GM12872 (cell line): ENCODE data around the gene PRR9.

Source experiments
- TF ChIP-seq, protein P1 (sequence below): IDR thresholded peaks from 3 replicates; pipeline ENCODE4 v1.5.1; 2011; ENCODE audit warnings: low read depth, mild to moderate bottlenecking, low read length, moderate library complexity; ENCODE audit not compliant: insufficient read depth

PRR9 gene, protein sequence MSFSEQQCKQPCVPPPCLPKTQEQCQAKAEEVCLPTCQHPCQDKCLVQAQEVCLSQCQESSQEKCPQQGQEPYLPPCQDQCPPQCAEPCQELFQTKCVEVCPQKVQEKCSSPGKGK

GRCh38 chr1:153217212-153217611, at the start of gene PRR9:
PRR9 (plus strand) TSS chr1:153217584; CDS start chr1:153218145, 561 bp downstream.
- TF ChIP-seq, protein P1, sequence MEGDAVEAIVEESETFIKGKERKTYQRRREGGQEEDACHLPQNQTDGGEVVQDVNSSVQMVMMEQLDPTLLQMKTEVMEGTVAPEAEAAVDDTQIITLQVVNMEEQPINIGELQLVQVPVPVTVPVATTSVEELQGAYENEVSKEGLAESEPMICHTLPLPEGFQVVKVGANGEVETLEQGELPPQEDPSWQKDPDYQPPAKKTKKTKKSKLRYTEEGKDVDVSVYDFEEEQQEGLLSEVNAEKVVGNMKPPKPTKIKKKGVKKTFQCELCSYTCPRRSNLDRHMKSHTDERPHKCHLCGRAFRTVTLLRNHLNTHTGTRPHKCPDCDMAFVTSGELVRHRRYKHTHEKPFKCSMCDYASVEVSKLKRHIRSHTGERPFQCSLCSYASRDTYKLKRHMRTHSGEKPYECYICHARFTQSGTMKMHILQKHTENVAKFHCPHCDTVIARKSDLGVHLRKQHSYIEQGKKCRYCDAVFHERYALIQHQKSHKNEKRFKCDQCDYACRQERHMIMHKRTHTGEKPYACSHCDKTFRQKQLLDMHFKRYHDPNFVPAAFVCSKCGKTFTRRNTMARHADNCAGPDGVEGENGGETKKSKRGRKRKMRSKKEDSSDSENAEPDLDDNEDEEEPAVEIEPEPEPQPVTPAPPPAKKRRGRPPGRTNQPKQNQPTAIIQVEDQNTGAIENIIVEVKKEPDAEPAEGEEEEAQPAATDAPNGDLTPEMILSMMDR = no peak

DNA sequence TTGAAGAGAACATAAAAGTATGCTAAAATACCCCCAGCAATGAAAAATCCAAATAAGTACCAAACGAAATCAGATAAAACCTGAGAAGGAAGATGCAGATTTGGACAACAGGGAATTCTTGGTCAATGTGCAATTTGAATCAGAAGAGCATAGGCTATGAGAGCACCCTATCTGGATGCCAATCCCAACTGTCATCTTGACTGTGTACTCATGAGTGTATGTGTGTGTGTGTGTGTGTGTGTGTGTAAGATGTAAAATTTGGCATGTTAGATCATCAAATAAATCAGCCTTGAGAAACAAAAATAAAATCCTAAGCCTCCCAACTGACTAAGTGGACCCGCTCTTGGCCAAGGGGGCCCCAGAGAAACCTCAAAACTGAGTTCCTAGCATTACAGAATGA, 48.7 kb upstream of the PRR9 start:
- TF ChIP-seq, protein P1 = no peak

- TF ChIP-seq, protein P1 = no peak
Measured at GRCh38 chr1:153174624-153175023, 42.8 kb upstream of the PRR9 start.

DNA sequence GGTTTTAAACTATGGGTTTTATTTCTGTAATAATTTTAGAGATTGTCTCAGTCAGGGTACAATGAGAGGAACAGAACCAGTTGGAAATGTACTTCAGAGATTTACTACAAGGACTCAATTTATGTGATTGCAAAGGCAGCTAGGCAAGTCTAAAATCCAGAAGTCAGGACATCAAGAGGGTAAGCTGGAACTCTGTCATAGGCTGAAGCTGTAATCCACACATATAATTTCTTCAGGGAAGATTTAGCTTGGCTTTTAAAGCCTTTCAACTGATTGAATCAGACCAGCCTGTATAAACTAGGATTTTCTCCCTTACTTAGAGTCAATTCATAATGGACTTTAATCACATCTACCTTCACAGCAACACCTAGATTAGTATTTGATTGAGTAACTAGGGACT, 38.5 kb upstream of the PRR9 start:
- TF ChIP-seq, protein P1 = no peak

DNA sequence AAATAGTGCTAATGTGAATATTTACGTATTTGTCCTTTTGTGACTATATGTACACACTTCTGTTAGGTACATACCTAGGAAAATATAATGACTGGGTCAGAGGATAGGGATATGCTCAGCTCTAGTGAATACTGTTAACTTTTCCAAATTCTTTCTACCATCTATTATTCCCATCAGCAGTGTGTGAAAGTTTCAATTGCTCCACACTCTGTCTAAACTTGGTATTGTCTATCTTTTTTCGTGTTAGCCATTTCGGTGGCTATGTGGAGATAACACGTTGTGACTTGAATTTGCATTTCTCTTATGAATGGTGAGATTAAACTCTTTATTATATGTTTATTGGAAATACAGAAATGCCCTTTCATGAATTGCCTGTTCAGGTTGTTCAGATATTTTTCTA, 36.8 kb upstream of the PRR9 start:
- TF ChIP-seq, protein P1 = no peak

GRCh38 chr1:153190373-153190772, 27.0 kb upstream of the PRR9 start:
- TF ChIP-seq, protein P1 = peak; percentile 32; the same call in 1 of the 3 replicates

DNA sequence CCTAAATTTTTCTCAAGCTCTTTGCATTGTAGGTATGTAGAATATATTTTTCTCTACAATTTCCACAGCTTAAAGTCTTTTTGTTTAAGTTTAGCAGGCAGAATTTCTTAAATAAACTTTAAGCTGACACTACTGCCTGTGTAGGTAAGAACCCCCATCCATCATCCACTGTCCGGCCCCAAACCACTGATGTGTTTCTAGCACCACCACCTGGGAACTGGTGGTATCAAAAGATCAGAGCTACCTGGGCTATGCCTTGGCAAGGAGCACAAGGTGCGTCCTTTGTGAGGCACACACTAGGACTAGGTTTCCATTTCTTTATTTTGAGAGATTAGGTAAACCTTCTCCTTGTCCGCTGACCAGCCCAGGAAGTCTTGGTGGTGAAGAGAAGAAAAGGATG, 24.7 kb upstream of the PRR9 start:
- TF ChIP-seq, protein P1 = peak; percentile 60
